GM12801 (cell line): ENCODE measurements around the gene FTO.

ENCODE experiments used
- TF ChIP-seq, protein P1 (sequence below): IDR thresholded peaks from one replicate; pipeline ENCODE4 v1.5.1; 2011; ENCODE audit warnings: control low read depth; ENCODE audit not compliant: insufficient read length; ENCODE audit errors: extremely low read depth

The FTO gene

DNA sequence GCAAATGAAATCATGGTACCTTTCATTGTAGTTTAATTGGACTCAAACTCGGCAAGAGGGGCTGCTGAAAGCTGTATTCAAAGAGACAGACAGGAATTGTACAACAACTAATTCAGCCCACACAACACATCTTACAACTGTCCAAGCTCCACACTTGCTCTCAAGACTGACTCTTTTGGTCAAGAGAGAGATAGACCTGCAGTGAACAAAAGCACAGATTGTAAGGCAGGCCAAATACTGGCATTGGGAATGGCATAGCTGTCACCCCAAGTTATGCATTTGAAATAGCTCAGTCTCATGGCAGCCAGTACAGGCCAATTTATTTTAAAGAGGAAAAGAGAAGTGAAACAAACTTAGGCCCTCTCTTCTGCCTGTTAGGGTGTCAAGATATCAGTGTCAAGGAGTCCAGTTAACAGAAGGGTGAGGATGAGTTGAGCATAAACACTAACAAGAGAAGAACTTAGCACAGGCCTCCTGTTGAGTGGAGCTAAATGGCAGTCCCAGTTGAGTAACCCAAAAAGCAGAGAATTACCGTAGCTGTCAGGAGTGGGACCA is 366.9 kb downstream of the FTO start:
- TF ChIP-seq, protein P1, sequence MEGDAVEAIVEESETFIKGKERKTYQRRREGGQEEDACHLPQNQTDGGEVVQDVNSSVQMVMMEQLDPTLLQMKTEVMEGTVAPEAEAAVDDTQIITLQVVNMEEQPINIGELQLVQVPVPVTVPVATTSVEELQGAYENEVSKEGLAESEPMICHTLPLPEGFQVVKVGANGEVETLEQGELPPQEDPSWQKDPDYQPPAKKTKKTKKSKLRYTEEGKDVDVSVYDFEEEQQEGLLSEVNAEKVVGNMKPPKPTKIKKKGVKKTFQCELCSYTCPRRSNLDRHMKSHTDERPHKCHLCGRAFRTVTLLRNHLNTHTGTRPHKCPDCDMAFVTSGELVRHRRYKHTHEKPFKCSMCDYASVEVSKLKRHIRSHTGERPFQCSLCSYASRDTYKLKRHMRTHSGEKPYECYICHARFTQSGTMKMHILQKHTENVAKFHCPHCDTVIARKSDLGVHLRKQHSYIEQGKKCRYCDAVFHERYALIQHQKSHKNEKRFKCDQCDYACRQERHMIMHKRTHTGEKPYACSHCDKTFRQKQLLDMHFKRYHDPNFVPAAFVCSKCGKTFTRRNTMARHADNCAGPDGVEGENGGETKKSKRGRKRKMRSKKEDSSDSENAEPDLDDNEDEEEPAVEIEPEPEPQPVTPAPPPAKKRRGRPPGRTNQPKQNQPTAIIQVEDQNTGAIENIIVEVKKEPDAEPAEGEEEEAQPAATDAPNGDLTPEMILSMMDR = no peak

DNA sequence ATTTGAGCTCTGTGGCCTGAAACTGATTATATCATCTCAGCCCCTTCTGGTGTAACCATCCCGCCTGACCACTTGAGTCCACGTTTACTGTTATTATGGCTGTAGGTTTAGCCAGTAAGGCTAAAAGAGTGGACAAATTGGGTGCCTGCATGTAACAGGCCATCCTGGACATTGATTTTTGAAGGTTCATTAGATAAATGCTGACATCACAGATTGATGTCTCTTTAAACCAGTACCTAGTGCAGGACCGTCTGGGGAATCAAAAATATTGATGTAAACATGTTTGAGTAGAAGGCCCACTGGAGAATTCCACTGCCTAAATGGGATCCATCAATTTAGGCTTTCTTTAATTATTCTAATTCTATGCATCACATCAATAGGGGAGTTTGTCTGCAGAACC is 367.6 kb downstream of the FTO start:
- TF ChIP-seq, protein P1 = no peak

DNA sequence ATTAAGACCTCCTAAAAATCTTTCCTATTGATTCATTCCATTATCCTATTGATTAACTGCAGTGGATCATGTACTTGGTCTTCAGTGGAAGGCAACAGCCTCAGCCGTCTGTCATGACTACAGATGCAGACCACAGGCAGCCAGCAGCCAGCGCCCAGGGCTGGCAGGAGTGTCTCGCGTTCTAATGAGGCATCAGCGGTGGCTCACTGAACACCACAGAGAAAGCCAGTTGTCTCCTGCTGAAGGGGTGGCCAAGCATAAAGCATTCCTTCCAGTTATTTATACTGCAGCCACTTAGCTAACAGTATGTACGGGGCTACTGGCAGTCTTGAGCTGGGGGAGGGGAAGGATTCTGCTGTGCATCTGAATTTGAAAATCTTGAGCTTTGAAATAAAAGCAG is 368.3 kb downstream of the FTO start:
- TF ChIP-seq, protein P1 = no peak

DNA sequence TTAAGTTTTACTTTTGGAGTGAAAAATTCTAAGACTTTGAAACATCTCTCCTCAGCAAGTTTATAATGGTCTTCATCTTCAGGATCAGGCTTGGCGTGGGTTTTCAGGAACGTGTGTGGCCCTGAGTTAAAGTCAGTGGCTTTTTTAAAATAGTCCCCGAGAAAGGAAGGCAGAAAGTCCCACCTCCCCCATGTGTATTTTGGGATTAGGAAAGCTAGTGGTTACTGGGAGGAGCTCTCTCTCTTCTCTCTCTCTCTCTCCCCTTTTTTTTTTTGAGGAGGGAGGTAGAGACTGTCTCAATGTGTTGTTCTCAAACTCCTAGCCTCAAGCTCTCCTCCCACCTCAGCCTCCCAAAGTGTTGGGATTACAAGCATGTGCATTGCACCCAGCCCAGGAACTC is 369.4 kb downstream of the FTO start:
- TF ChIP-seq, protein P1 = no peak

DNA sequence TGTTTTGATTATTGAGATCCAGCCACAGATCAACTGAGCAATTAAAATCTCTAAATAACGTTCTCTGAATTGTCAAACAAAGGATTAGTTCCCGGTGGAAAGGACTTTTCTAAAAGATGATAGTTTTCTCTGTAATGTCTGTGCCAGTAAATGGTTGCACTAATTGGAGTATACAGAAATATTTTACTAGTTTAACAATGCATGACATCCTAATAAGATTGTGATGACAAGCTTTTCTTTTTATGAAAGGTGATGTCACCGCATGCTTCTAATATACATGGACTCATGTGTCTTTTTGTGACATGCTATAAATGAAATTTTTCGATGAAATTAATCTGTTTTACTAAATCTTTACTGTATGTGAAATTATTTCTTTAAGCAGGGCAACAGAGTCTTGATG is 371.5 kb downstream of the FTO start:
- TF ChIP-seq, protein P1 = no peak

DNA sequence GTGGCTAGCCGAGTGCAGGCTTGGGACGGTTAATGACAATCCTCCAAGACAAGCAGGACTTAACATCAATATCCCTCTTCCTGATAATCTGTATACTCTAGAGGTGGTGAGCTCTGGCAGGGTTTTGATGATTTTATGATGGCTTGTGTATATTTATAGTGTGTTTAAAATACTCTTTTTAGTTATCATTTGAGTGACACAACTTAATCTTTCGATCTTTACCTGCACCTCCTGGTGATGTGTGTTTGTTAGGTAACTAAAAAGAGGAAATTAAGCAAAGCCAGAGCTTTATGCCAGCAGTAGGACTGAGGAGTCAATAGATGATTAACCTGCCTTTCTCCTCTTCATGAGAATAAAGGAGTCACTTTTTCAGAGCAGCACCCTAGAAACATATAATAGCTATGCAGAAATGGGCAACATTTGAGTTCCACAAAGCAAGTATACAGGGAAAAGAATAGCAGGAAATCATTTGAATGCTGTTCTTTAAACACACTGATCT is 372.1 kb downstream of the FTO start:
- TF ChIP-seq, protein P1 = no peak

DNA sequence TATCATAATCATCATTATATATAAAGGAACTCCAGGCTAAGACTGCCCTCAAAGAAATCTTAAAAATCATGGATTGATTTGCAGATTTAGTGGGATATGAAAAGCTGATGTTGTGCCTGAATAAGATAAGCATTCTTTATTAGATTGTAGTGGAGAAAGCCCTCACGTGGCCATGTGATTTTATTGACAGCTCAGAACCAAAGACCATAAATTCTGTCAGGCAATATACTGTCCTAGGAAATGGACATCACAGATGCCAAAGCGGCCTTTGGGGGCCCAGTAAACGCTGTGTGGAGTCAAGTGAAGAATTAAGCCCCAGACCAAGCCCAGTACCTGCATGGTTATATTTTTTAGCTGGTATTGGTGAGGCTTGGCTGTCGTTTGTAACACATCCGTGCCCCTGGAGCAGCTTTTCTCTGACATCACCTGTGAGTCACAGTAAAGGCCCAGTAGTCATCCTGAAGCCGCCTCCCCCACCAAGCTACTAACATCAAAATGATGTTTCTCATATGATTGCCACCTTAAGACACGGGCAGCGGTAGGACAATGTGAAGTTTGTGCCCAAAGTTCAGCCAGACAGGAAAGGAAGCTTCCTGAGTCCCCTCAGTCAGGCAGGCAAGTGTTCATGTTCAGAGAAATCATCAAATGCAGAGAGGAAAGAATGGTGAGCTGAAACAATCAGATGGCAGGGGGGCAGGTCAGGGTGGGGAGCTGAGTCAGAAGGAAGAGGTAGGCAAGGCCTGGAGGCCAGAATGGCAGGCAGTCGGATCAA is 373.3 kb downstream of the FTO start:
- TF ChIP-seq, protein P1 = no peak
